Measurements from ENCODE around the gene MYRIP.

Gene MYRIP

DNA sequence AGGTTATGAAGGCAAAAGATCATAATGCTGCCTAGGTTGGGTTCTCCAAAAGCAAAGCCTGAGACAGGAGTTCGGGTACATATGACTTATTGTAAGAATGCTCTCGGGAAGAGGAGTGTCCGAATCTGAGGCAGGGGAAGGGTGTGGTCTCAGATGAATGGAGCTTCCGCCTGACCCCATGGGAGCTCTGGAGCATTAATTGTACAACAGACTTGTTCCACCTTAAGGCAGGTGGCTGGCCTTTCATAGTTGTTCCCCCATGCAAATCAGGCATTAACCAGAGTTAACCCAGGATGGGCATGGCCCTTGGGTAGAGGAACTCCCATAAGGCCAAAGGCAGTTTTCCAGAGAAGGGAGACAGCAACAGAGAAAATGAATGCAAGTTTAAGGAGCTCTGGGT lies 170.6 kb downstream of the MYRIP start:
- no peak overlapping the region for H3K4me3 ChIP-seq (ENCODE audit: low read depth, low read length)
- TF ChIP-seq, protein P1, sequence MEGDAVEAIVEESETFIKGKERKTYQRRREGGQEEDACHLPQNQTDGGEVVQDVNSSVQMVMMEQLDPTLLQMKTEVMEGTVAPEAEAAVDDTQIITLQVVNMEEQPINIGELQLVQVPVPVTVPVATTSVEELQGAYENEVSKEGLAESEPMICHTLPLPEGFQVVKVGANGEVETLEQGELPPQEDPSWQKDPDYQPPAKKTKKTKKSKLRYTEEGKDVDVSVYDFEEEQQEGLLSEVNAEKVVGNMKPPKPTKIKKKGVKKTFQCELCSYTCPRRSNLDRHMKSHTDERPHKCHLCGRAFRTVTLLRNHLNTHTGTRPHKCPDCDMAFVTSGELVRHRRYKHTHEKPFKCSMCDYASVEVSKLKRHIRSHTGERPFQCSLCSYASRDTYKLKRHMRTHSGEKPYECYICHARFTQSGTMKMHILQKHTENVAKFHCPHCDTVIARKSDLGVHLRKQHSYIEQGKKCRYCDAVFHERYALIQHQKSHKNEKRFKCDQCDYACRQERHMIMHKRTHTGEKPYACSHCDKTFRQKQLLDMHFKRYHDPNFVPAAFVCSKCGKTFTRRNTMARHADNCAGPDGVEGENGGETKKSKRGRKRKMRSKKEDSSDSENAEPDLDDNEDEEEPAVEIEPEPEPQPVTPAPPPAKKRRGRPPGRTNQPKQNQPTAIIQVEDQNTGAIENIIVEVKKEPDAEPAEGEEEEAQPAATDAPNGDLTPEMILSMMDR (IDR thresholded peaks at IDR 0.05; ENCODE audit: borderline replicate concordance, insufficient read depth, low read depth, low read length): no peak

DNA sequence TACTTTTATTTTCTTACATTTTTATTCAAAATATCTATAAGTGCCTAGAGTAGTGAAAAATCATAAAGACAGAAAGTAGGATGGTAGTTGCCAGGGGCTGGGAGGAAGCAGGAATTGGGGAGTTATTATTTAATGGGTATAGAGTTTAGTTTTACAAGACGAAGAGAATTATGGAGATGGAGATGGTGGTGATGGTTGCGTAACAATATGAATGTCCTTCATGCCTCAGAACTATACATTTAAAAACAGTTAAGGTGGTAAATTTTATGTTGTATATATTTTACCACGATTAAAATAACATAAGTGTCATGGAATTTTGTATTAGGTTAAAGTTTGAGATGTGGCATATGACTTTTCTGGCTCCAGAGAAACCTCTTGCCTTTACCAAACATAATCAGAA lies 171.4 kb downstream of the MYRIP start:
- TF ChIP-seq, protein P1 (IDR thresholded peaks at IDR 0.05; ENCODE audit: borderline replicate concordance, insufficient read depth, low read depth, low read length): no peak
- no peak overlapping the region for H3K4me3 ChIP-seq (ENCODE audit: low read depth, low read length)

DNA sequence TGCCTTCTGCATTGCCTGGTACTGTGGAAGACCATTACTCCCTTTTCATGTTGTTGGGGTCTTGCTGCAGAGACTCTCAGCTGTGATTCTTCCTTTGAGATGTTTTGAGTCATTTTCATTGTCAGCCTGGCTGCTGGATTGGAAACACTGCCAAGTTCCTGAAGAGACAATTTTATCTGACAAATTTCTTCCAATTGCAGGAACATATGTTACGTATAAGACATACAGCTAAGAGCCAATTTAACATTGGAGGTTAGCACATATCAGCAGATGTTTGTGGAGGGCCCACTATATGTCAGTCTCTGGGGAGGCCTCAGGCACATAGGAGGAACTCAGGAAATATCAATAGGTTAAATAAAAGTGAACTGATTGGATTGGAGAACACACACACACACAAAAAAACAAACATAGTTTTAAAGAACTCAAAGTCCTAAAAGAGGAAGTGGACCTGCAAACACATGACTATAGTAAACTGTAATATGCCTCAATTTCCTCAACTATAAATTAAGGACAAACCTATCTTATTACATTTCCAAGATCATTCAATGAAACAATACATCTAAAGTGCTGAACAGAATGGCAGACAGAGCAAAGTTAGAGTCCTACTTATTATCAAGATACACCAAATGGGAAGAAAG lies 172.3 kb downstream of the MYRIP start:
- no peak overlapping the region for H3K4me3 ChIP-seq (ENCODE audit: low read depth, low read length)
- TF ChIP-seq, protein P1 (IDR thresholded peaks at IDR 0.05; ENCODE audit: borderline replicate concordance, insufficient read depth, low read depth, low read length): no peak

DNA sequence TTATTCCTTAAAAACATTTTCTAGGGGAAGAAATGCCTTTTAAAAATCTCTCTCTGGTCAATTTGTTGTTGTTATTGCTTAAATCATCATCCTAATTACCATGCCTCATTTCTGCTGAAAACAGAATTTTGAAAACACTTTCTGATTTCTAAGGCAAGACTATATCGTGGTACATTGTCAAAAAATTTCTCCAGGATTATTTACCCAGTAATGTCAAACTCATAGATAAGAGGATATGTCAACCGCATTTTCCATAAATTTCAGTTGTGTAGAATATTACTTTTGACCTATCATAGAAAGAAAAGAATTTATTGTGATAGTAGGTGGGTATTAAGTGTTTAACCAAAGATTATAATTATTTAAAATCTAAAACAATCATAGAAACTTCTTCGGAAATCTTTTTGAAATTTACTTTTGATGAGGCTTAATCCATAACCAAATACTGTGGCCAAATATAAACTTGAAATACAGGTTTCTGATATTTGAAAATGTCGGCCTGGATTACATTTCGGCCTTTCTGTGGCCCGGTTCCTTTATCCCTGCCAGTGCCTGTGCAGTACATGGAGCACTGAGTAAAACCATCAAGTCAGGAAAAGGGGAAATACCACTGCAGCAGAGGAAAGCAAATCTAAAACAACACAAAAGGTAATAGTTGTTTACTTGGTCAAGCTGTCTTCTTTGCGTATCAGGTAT lies 173.4 kb downstream of the MYRIP start:
- TF ChIP-seq, protein P1 (IDR thresholded peaks at IDR 0.05; ENCODE audit: borderline replicate concordance, insufficient read depth, low read depth, low read length): no peak

DNA sequence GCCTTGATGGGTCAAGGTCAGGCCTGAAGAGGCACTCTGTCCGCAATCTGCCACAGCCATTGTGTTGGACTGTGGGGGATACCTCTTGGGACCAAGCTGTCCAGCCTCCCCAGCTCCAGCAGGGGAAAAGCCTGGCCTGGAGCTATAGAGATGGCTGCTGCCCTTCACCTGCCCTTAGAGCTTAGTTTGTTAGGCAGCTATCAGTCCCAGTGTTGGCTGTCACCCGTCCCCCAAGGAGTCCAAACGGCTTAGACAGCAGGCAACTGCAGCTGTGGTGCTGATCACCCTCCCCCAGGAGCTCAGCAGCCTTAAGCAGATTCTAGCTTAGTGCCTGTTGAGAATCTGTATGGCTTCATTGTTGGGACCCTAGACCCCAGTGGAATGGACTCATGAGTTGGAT lies 180.3 kb downstream of the MYRIP start:
- no peak overlapping the region for H3K4me3 ChIP-seq (ENCODE audit: low read depth, low read length)
- TF ChIP-seq, protein P1 (IDR thresholded peaks at IDR 0.05; ENCODE audit: borderline replicate concordance, insufficient read depth, low read depth, low read length): no peak

More for the DNA sequence above, 173.4 kb downstream of the MYRIP start:
- no peak overlapping the region for H3K4me3 ChIP-seq (ENCODE audit: low read depth, low read length)

DNA sequence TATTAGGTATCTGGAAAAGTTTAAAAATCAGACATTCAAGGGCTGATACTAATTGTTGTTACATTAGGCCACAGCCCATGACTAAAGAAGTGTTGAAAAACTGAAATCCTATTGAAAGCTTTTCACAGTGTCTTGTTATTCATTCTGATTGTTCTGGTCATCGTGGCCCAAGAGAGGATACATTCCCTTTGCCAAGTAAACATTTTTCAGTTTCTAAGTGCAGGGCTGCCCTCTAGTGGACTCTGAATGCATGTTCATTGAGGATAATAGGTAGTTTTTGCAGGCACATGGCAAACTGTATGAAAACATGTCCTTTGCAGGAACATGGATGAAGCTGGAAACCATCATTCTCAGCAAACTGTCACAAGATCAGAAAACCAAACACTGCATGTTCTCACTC lies 181.1 kb downstream of the MYRIP start:
- TF ChIP-seq, protein P1 (IDR thresholded peaks at IDR 0.05; ENCODE audit: borderline replicate concordance, insufficient read depth, low read depth, low read length): peak; percentile 62
- no peak overlapping the region for H3K4me3 ChIP-seq (ENCODE audit: low read depth, low read length)

DNA sequence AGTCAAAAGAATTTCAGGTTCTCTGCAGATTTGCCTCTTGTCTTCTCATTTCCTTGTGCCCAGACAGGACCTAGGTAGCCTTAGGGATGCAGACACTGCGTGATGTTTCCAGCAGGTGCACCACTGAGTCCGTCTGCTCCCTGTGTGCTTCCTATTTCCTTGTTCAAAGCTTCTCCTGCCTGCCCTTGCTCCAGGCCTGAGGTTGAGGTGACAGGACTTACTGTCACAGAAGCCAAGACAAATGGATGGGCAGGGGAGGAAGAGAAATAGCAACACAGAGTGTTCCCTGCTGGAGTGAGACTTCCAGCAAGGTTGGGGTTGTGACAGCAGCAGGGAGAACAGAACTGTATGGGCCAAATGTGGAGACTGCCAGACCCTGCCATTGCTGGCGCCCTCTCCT lies 199.4 kb downstream of the MYRIP start:
- H3K4me3 ChIP-seq (ENCODE audit: low read depth, low read length): no peak overlapping the region
- TF ChIP-seq, protein P1 (IDR thresholded peaks at IDR 0.05; ENCODE audit: borderline replicate concordance, insufficient read depth, low read depth, low read length): no peak
